ENCODE measurements around the gene NRP2.

NRP2 gene

DNA sequence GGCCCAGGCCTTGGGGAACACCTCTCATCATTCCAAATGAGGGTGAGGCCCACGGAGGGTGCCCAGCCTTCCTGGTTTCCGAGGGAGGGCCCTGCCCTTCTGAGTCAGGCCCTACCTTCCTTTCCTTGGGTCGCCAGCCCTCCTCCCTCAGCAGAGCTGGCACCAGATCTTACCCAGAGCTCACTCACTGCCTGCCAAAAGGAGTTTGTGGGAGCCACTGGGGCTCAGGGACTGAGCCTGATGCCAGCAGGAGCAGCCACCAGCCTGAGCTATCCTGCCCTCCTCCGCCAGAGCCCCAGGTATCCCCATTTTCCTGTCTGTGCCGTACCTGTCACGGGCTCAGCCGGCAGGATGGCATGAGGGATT, 64.1 kb downstream of the NRP2 start:
- DNase-seq (ENCODE audit: extremely low spot score, insufficient read length, low read depth) (no peak), FAIRE-seq (no peak)

DNA sequence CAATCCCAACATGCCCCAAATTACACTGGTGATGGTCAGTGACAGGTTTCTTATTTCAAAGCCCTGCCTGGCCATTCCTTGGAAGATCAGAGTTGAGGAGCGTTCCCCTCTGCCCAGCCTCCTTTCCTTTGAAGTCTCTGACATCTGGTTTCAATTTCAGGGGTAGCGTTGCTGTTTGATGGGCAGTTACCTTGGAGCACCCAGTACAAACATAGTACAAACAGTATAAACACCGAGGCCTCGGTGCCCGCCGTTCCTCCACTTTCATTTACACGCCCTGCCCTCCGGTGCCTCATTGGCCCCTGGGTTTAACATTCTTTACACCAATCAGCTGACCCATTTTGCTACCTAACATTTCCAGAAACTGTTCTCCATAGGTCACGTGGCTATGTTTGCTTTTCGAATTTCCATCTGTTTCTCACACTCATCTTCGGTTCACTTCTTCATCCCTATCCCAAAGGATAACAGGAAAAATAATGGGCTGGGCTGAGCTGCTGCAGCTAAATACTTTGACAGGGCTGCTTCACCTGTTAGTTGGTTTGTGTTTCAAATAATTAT, 65.6 kb downstream of the NRP2 start:
- FAIRE-seq: no peak

GRCh38 chr2:205748639-205749038, 66.3 kb downstream of the NRP2 start:
- DNase-seq (ENCODE audit: extremely low spot score, insufficient read length, low read depth) (no peak), FAIRE-seq (no peak)

More for the DNA sequence above, 65.6 kb downstream of the NRP2 start:
- no peak for DNase-seq (ENCODE audit: extremely low spot score, insufficient read length, low read depth)

DNA sequence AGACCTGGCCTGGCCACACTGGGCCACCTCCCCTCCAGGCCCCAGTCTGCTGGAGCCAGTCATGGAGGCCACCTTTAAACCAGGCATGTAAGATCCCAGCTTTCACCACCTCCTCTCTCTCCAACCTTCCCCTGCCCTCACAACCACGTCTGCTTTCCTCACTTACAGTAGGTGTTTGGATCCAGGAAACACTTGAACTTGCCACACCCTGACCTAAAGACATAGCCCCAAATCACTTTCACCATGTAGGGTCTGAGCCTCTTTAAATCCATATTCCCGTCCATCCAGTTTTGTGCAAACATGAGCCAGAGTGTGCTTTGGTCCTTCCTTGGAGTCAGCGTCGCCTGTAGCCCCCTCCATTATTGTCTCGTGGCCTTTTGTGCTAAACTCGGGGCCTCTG, 66.8 kb downstream of the NRP2 start:
- no peak for FAIRE-seq
- no peak for DNase-seq (ENCODE audit: extremely low spot score, insufficient read length, low read depth)

GRCh38 chr2:205750797-205751196, 68.5 kb downstream of the NRP2 start:
- no peak for FAIRE-seq
- no peak for DNase-seq (ENCODE audit: extremely low spot score, insufficient read length, low read depth)

GRCh38 chr2:205751569-205752031, 69.3 kb downstream of the NRP2 start:
- no peak for DNase-seq (ENCODE audit: extremely low spot score, insufficient read length, low read depth)
- no peak for FAIRE-seq

DNA sequence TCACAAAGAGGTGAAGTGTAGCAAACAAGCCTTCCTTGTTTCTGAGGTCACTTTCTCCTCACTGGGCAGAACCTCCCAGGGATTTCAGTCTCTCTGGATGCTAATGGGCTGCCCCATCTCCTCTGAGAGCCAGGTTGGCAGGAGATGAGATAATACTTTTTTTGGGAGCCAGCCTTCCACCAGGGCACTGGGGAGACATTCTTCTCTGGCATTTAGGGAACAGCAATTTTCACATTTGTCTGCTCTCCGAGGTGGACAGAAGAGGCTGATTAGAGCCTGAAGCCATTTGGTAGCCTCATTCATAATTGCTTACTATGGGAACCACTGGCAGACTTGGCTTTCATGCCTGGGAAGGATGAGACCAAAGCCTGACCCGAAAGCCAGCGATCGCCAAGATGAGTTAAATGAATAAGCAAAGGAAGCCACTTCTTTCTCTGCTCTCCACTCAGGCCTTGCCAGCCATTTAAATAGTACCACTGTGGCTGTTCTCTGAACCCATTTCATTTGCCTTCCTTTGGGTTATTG, 70.1 kb downstream of the NRP2 start:
- DNase-seq (ENCODE audit: extremely low spot score, insufficient read length, low read depth): no peak
- FAIRE-seq: no peak

GRCh38 chr2:205752924-205753323, 70.6 kb downstream of the NRP2 start:
- FAIRE-seq: no peak
- no peak for DNase-seq (ENCODE audit: extremely low spot score, insufficient read length, low read depth)

- FAIRE-seq: no peak
- no peak for DNase-seq (ENCODE audit: extremely low spot score, insufficient read length, low read depth)
Observed at GRCh38 chr2:205754285-205754923, 72.1 kb downstream of the NRP2 start.

- no peak for FAIRE-seq
- DNase-seq (ENCODE audit: extremely low spot score, insufficient read length, low read depth): no peak
Observed at GRCh38 chr2:205754924-205755321, 72.6 kb downstream of the NRP2 start.

DNA sequence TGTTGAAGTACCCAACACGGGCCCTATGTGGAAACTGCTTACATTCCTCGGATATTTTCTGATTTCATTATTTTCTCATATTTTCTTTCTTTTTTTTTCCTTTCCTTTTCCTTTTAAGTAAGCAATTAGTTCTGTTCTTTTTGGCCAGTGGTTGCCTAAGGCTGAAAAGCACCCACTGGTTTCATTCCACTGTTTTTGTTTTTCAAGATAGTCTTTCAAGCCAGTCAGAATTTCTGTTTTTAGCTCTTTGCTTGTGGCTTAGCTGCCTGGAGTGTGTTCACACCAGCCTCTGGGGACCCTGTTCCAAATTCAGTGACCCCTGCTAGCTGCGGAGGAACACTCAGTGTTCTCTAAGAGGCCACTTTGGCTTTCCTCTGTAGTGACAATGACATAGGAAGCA, 73.6 kb downstream of the NRP2 start:
- no peak for DNase-seq (ENCODE audit: extremely low spot score, insufficient read length, low read depth)
- no peak for FAIRE-seq

DNA sequence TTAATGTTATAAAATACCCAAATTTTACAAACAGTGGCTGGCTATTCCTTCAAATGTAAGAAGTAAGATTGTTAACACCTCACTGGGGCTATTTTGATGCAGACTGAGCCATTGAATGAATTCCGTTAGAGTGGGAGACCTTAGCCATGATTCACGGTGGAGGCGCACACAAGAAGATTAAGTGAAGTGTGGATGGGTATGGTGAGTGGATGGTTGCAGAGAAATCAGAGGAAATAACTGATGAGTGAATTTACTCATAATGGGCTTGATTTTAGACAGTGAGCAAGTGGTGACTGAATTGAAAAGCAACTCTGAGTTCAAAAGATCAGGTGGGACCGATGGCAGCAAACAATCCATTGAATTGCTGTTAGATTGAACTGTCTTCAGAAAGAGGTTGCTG, 75.0 kb downstream of the NRP2 start:
- FAIRE-seq (no peak), DNase-seq (ENCODE audit: extremely low spot score, insufficient read length, low read depth) (no peak)

DNA sequence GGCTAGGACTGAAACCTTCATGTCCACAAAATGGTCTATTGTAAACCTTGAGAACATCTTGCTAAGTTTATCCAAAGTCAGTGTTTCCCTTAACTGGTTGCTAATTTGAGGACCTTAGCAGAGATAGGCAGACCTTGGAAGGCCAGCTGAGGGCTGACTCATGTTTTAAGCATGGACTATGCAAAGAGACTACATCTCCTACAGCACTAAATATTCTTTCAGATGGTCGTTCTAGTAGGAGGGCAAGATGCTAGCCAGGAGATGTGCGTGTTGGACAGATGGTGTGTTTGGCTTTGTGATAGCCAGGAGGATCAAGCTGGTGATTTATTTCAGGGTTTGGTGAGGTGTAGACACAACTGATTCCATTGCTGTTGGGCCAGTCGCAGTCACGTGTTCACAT, 75.8 kb downstream of the NRP2 start:
- DNase-seq (ENCODE audit: extremely low spot score, insufficient read length, low read depth) (no peak), FAIRE-seq (no peak)

DNA sequence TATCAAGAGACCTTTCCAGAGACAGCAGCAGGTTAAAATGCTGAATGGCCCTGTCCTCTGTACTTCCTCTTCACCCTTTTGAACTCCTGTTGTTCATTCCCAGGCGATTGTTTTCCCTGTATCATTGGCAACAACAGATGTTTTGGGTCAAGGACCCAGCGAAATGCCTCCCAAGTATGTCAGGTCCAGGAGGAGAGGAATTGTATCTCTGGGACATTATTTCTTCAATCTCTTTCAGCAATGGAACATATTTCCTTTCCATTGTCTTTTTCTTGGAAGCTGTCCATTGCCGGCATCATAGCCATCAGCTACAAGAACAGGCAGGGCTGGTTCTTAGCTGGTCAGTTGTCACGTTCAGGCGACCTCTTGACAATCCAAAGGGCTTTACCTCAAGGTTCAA, 76.2 kb downstream of the NRP2 start:
- FAIRE-seq: no peak
- DNase-seq (ENCODE audit: extremely low spot score, insufficient read length, low read depth): no peak

GRCh38 chr2:205759257-205759656, 77.0 kb downstream of the NRP2 start:
- DNase-seq (ENCODE audit: extremely low spot score, insufficient read length, low read depth) (no peak), FAIRE-seq (no peak)

GRCh38 chr2:205759732-205760131, 77.4 kb downstream of the NRP2 start:
- DNase-seq (ENCODE audit: extremely low spot score, insufficient read length, low read depth): no peak
- no peak for FAIRE-seq

DNA sequence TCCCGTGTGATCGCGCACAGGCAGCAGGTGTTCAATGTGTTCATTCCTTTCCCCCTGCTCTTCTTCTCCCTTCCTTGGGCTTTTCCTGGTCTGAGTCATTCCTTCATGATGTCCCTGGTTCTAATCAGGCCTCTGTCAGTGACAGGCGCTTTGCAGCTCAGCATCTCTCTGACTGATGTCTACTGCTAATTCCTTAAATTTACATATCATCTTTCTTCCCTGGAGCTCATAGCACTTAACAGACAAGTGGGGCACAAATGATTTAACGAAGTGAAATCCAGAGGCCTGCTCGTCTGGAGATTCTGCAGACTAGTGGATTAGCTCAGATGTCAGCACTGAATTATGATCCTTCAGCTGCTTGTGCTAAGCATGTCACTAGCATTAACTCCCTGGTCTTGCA, 77.9 kb downstream of the NRP2 start:
- no peak for DNase-seq (ENCODE audit: extremely low spot score, insufficient read length, low read depth)
- no peak for FAIRE-seq

- DNase-seq (ENCODE audit: extremely low spot score, insufficient read length, low read depth): no peak
- no peak for FAIRE-seq
Observed at GRCh38 chr2:205761421-205761820, 79.1 kb downstream of the NRP2 start.

- DNase-seq (ENCODE audit: extremely low spot score, insufficient read length, low read depth) (no peak), FAIRE-seq (no peak)
Observed at GRCh38 chr2:205762881-205763280, 80.6 kb downstream of the NRP2 start.

- DNase-seq (ENCODE audit: extremely low spot score, insufficient read length, low read depth): no peak
- no peak for FAIRE-seq
Observed at GRCh38 chr2:205763708-205764211, 81.5 kb downstream of the NRP2 start.

DNA sequence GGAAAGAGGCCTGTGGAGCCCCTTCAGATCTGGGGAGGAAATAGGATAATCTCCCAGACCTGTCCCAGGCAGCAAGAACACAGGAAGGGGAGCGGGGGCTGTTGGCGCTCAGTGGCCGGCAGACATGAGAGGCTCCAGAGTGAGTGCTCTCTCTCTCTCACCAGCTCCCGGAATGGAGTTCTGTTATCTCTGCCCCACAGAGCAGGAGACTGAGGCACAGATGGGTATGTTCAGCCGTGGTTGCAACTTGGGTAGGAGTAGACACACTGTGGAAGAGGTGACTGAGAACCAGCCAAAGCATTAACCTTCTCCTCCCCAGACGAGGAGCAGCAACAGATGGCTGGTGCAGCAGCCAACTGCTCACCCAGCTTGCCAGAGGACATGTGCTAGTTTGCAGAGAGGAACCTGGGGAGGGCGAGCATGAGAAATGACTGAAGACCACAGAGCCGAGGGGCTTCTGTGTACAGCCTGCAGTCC, 82.0 kb downstream of the NRP2 start:
- FAIRE-seq: no peak
- no peak for DNase-seq (ENCODE audit: extremely low spot score, insufficient read length, low read depth)

DNA sequence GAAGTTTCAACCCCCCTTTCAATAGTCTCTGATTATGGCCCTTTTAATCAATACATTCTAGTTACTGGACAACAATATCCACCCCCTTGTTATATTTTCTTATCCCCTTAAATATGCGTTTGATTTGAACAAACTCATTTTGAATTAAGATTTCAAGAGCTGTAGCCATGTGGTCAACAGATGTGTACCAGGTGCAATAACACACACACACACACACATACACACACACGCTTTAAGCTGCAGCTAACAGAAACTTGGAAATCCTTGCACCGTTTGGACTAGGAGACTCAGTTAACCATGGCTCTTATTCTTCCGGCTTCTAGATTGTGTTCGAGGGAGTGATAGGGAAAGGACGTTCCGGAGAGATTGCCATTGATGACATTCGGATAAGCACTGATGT, 82.8 kb downstream of the NRP2 start:
- FAIRE-seq: no peak
- DNase-seq (ENCODE audit: extremely low spot score, insufficient read length, low read depth): no peak
